ENCODE measurements around the gene TIAL1. TPM values are rescaled to one million over a fixed set of nuclear protein-coding genes. Genes with fewer than 3 reads are reported as not detected.

The TIAL1 gene, protein sequence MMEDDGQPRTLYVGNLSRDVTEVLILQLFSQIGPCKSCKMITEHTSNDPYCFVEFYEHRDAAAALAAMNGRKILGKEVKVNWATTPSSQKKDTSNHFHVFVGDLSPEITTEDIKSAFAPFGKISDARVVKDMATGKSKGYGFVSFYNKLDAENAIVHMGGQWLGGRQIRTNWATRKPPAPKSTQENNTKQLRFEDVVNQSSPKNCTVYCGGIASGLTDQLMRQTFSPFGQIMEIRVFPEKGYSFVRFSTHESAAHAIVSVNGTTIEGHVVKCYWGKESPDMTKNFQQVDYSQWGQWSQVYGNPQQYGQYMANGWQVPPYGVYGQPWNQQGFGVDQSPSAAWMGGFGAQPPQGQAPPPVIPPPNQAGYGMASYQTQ
- total RNA-seq (2022; extraction: Qiagen RNA extraction; ENCODE audit: low read depth) = 96.1 to 104 TPM (median 98.6 TPM) in 5 replicates

DNA sequence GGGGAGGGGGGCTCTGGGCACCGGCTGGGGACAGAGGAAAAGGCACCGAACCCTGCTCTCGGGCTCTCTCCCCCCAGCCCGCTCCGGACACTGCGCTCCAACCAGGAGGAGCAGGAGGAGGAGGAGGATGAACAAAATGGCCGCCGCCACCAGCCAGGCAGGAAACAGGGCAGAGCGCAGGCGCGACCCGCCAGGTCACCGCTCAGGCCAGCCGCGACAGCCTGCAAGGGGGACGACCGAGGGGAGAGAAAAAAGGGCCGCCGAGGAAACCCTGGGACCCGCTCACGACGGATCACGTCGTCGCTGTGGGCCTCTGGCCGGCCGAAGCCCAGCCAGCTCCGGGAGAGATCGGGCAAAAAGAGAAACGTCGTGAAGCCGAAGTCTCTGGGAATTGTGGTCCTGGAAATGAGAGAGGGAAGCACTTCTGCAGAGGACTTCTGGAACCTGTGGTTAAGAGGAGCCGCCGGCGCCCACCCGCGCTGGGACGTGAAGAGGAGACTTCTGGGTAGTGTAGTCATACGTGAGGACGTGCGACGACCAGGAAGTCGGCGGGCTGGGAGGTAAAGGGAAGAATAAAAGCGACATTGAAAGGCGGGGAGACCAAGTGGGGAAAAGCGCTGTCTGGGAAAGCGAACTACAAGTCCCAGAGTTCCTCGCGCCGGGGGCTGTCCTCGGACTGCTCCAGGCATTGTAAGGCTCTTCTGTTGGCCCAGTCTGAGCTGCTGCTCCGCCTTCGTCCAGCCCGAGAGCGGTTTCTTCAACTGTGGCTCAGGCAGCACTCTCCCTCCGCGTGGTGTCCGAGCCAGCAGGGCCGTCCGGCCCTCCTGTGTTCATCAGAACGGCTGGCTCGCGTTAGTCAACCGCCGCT, at the start of gene TIAL1:
Gene TIAL1 (minus strand): TSS at position 428 of the 868 bp plus-strand sequence. CDS start 499 bp downstream, outside the sequence.

DNA sequence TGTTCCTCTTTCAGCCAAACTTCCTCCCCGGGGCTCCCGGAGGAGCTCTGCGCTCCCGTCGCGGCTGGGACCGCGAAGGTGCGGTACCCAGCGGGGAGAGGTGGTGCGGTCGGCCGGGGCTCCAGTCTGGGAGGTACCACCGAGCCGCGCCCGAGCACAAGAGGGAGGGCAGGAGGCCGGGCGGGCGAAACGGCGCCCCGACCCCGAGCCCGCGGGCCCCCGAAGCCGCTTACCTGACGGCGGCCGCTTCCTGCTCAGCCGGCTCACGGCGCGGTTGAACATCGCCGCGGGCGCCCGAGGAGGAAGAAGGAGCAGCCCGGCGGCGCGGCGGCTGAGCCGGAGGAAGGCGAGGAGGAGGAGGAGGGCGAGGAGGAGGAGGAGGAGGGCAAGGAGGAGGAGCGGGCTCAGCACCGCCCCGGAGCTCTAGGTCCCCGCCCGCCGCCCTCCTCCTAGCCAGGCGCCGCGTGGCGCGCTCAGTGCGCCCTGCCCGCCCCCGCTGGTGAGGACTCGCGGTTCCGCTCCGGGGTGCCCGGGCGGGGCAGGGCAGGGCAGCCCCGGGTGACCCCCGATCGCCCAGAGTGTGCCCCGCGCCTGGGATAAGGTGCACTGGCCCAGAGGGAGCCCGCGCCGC, 54.3 kb downstream of the TIAL1 start, which contains the start of gene RGS10:
Gene RGS10 (minus strand): TSS at position 363 of the 631 bp plus-strand sequence. CDS start 81 bp downstream, at position 282.

Other genes with a start within 250 kb of the TIAL1 start
- 45.4 to 54.5 TPM (median 48.4 TPM) in 5 replicates for gene RGS10, start 54.2 kb downstream of the TIAL1 start, total RNA-seq (2022; extraction: Qiagen RNA extraction; ENCODE audit: low read depth)
- gene BAG3, start 54.4 kb upstream of the TIAL1 start, total RNA-seq (2022; extraction: Qiagen RNA extraction; ENCODE audit: low read depth) = 93.1 to 158 TPM (median 138 TPM) in 5 replicates
- gene INPP5F, start 129.1 kb upstream of the TIAL1 start, total RNA-seq (2022; extraction: Qiagen RNA extraction; ENCODE audit: low read depth) = 6.7 to 9.5 TPM (median 8.7 TPM) in 5 replicates